HG02840 (cell line): ENCODE measurements around the gene LAMC3.

Source experiments
- ATAC-seq: cut with Tn5 transposase; IDR thresholded peaks from one replicate; pipeline ENCODE4 v1.9.1; 2021; ENCODE audit warnings: mild to moderate bottlenecking, moderate library complexity, moderate number of reproducible peaks; ENCODE audit not compliant: unreplicated experiment, low FRiP score

LAMC3 gene

DNA sequence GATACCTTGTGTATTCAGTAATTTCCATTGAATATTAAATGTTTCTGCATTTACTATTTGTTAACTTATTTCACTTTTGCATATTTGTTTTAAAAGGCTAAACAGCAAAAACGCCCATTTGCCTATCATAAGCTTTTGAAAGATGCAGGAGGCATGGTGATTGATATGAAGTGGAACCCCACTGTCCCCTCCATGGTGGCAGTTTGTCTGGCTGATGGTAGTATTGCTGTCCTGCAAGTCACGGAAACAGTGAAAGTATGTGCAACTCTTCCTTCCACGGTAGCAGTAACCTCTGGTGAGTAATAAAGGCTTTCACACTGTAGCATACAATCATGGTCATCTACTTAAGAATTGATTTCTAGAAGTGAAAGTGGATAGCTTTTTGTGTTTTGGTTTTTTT is 120.2 kb downstream of the LAMC3 start:
- ATAC-seq, result no peak

DNA sequence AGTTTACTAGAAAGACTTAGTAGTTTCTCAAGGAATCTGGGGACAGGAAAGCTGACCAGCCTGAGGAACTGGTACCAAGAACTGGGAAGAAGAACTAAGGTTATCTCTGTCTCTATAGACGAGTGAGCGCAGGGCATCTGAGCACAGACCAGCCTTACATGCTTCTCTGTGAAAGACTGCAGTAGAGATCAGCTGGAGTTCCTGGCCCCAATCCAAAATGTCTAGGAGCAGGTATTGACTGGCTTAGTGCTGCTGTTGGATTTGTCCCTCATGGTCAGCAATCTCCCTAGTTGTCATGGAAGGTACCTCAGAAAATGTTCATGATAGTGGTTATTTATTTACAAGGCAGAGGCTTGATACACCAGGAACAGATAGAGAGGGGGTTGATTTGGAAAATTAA is 129.7 kb downstream of the LAMC3 start:
- ATAC-seq, result no peak

DNA sequence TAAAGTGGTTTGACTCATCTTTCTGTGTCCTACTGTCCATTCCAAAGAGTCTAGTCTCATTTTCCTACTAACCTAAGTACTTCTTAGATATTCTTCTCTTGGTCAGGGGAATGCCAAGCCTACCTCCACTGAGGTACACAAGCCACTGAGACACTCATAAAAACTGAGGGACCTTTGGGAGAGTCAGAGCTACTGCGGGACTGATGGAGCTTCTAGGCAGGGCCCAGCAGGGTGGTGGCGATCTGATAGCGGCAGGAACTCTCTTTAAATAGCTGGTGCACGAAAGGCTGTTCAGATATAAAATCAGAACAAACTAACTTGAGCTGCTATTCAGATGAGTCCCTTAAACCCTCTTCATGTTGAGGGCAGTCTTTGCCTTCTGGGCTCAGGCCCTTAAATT is 131.1 kb downstream of the LAMC3 start:
- no peak for ATAC-seq

DNA sequence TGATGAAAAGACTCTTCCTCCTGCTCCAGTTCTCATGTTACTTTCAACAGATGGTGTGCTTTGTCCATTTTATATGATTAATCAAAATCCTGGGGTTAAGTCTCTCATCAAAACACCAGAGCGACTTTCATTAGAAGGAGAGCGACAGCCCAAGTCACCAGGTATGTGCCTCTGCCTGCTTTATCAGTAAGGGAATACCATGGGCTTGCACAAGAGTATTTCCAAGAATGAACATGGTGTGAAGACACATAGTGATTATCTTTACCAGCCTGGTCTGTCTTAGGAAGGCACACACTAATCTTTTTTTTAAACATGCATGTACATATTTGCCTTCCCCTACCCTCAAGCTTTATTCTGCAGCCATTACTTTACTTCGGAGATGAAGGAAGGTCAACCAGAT is 131.6 kb downstream of the LAMC3 start:
- no peak for ATAC-seq

DNA sequence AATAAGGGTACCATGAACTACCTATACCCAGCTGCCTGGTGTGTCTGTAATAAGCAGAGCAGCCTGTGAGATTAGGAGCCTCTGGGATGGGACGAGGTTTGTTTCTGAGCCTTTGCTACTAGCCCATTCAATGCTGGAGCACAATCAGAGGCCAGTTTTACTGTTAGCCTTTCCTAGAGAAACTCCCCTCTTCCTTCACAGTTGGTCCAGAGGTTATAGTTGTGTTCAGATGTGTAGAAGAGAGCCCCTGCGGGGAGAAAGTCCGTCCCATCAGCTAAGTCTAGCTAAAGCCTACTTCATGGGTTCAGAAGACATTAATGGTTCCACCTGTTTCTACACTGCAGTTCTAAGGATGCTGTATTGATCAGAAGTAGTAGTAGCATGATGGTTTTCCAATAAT is 133.2 kb downstream of the LAMC3 start:
- ATAC-seq, result no peak
